HepG2 (cell line): ENCODE results near the gene RARA. TPM values are rescaled to one million over a fixed set of nuclear protein-coding genes. Genes with fewer than 3 reads are reported as not detected.
A peak's percentile ranks its signal among the peaks of the same experiment; 100 is the strongest.

ENCODE experiments used
- GLI4 ChIP-seq: sonication (generic); formaldehyde crosslinking; IDR thresholded peaks from 2 replicates; pipeline ENCODE4 v1.5.1; 2020; ENCODE audit warnings: missing genetic modification reagents, mild to moderate bottlenecking, moderate library complexity, borderline replicate concordance
- HIVEP1 ChIP-seq: sonication (generic); formaldehyde crosslinking; IDR thresholded peaks from 2 replicates; pipeline ENCODE4 v1.4.0; 2020; ENCODE audit warnings: mild to moderate bottlenecking, missing genetic modification reagents
- KLF16 ChIP-seq, 2 experiments: sonication (generic) in 1 of 2; formaldehyde crosslinking in 1 of 2; IDR thresholded peaks; 2 replicates each; pipeline versions ENCODE4 v1.6.1 to v1.8.0; 2016 to 2023; ENCODE audit warnings: missing genetic modification reagents in 2 of 2, missing compliant biosample characterization in 1 of 2
- SOX13 ChIP-seq, 3 experiments: fragments of 450-650 bp in 1 of 3; sonication (generic) in 1 of 3; formaldehyde crosslinking in 1 of 3; IDR thresholded peaks in 2 of 3; conservative IDR thresholded peaks in 1 of 3; 2 replicates each; pipeline versions ENCODE4 v1.5.0 to v1.6.1; 2016 to 2020; ENCODE audit warnings: antibody characterized with exemption in 1 of 3, mild to moderate bottlenecking in 1 of 3, missing compliant biosample characterization in 1 of 3, missing genetic modification reagents in 1 of 3, moderate library complexity in 1 of 3
- TBX2 ChIP-seq: sonication (generic); formaldehyde crosslinking; IDR thresholded peaks from 2 replicates; pipeline ENCODE4 v1.5.0; 2020; ENCODE audit warnings: missing genetic modification reagents, mild to moderate bottlenecking, borderline replicate concordance
- ZNF432 ChIP-seq: sonication (generic); formaldehyde crosslinking; IDR thresholded peaks from 2 replicates; pipeline ENCODE4 v1.5.0; 2020; ENCODE audit warnings: missing genetic modification reagents, mild to moderate bottlenecking, borderline replicate concordance
- ZNF546 ChIP-seq: sonication (generic); formaldehyde crosslinking; conservative IDR thresholded peaks from 2 replicates; pipeline ENCODE4 v1.8.1; 2023; ENCODE audit warnings: mild to moderate bottlenecking, missing genetic modification reagents
- ZSCAN20 ChIP-seq: sonication (generic); formaldehyde crosslinking; IDR thresholded peaks from 2 replicates; pipeline ENCODE4 v1.4.0; 2020; ENCODE audit warnings: missing genetic modification reagents, mild to moderate bottlenecking, borderline replicate concordance
- polyA plus RNA-seq, 8 experiments: library from polyadenylated mRNA; depleted of rRNA in 3 of 8; stranded (reverse) in 7 of 8; unstranded in 1 of 8; fragments of >200 nt; fragmentation: Illumina TruSeq in 4 of 8; extraction: Trizol in 4 of 8; gene quantifications; 2 replicates each; pipeline versions ENCODE4 v1.2.1 to v1.2.3, GENCODE V29; 2011 to 2016; ENCODE audit warnings: low read depth in 4 of 8, missing spikeins in 1 of 8, mixed read lengths in 1 of 8; ENCODE audit not compliant: insufficient read depth in 1 of 8
- total RNA-seq, 5 experiments: library from RNA; depleted of rRNA; stranded (reverse); fragments of >200 nt; fragmentation: Illumina TruSeq; extraction: Trizol; gene quantifications; 2 replicates each; pipeline ENCODE4 v1.2.3, GENCODE V29; 2016; ENCODE audit warnings: low read depth in 1 of 5
- TF ChIP-seq, protein P1 (sequence below): sonication (generic); formaldehyde crosslinking; IDR thresholded peaks from 2 replicates; pipeline ENCODE4 v1.4.0; 2020; ENCODE audit warnings: missing genetic modification reagents
- TF ChIP-seq, protein P2 (sequence below): sonication (generic); formaldehyde crosslinking; IDR thresholded peaks from 2 replicates; pipeline ENCODE4 v1.4.0; 2020; ENCODE audit warnings: missing genetic modification reagents, mild to moderate bottlenecking, borderline replicate concordance
- TF ChIP-seq, protein P3 (sequence below): sonication (generic); formaldehyde crosslinking; IDR thresholded peaks from 2 replicates; pipeline ENCODE4 v1.5.0; 2020; ENCODE audit warnings: mild to moderate bottlenecking, missing genetic modification reagents, moderate library complexity
- TF ChIP-seq, protein P4 (sequence below): sonication (generic); formaldehyde crosslinking; IDR thresholded peaks from 2 replicates; pipeline ENCODE4 v1.4.0; 2020; ENCODE audit warnings: mild to moderate bottlenecking, missing genetic modification reagents
- TF ChIP-seq, protein P5 (sequence below): fragments of 450-650 bp; IDR thresholded peaks from 2 replicates; pipeline ENCODE4 v1.6.1; 2017; ENCODE audit warnings: mild to moderate bottlenecking
- TF ChIP-seq, protein P6 (sequence below): sonication (generic); formaldehyde crosslinking; IDR thresholded peaks from 2 replicates; pipeline ENCODE4 v1.8.0; 2022; ENCODE audit warnings: mild to moderate bottlenecking, missing genetic modification reagents

Gene RARA
- total and polyA plus RNA-seq, 2 of the 13 experiments (the other 11 are each of a cell fraction or from before 2014, with no cell fraction given) = 6.4 to 8.6 TPM

DNA sequence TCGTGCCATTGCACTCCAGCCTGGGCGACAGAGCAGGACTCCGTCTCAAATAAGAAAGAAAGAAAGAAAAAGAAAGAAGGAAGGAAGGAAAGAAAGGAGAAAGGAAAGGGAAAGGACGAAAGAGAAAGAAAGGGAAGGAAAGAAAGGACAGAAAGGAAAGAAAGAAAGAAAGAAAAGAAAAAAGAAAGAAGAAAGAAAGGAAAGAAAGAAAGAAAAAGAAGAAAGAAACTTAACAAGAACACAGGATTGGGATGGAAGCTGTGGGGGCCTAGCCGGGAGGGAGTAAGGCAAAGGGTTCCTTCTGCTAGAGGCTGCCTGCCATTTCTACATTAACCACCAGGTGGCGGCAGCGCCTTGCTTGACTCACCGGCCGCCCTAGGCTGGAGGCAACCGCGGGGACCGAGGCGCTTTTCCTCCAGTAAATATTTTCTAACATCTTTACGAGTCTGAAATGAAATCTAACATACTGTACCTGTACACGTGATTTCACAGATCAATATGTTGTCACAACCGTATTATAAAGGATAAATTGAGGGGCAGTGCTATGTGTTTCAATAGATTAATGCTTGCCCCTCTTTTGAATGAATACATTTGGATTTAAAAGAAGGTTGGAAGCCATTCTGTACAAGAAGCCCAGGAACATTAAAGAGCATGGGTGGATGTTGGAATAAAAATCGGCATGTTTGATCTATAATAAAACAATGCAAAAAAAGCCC is 49.5 kb downstream of the RARA start (continued):
- TF ChIP-seq, protein P1, sequence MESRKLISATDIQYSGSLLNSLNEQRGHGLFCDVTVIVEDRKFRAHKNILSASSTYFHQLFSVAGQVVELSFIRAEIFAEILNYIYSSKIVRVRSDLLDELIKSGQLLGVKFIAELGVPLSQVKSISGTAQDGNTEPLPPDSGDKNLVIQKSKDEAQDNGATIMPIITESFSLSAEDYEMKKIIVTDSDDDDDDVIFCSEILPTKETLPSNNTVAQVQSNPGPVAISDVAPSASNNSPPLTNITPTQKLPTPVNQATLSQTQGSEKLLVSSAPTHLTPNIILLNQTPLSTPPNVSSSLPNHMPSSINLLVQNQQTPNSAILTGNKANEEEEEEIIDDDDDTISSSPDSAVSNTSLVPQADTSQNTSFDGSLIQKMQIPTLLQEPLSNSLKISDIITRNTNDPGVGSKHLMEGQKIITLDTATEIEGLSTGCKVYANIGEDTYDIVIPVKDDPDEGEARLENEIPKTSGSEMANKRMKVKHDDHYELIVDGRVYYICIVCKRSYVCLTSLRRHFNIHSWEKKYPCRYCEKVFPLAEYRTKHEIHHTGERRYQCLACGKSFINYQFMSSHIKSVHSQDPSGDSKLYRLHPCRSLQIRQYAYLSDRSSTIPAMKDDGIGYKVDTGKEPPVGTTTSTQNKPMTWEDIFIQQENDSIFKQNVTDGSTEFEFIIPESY (CRISPR knock-in tag) = peak; percentile 65
- TF ChIP-seq SOX13 (IDR thresholded peaks at IDR 0.05) (no peak), SOX13 (CRISPR knock-in tag; conservative IDR thresholded peaks at IDR 0.05 in 1 of 2, IDR thresholded peaks at IDR 0.05 in 1 of 2) (peak in 1 of 2 experiments; percentile 29; a peak in 1 of 4 replicates), TBX2 (peak; percentile 50; the same call in 1 of the 2 replicates), ZNF432 (CRISPR knock-in tag) (no peak), HIVEP1 (CRISPR knock-in tag) (no peak), ZNF546 (no peak), GLI4 (CRISPR knock-in tag) (no peak), KLF16 (CRISPR knock-in tag; IDR thresholded peaks at IDR 0.05) (0 out of 4 replicates have a peak, but pooled peaks of 1 of the 2 experiments have one; percentile 54), ZSCAN20 (CRISPR knock-in tag) (0 out of 2 replicates have a peak, but pooled peaks have one; percentile 29)
- TF ChIP-seq, protein P2, sequence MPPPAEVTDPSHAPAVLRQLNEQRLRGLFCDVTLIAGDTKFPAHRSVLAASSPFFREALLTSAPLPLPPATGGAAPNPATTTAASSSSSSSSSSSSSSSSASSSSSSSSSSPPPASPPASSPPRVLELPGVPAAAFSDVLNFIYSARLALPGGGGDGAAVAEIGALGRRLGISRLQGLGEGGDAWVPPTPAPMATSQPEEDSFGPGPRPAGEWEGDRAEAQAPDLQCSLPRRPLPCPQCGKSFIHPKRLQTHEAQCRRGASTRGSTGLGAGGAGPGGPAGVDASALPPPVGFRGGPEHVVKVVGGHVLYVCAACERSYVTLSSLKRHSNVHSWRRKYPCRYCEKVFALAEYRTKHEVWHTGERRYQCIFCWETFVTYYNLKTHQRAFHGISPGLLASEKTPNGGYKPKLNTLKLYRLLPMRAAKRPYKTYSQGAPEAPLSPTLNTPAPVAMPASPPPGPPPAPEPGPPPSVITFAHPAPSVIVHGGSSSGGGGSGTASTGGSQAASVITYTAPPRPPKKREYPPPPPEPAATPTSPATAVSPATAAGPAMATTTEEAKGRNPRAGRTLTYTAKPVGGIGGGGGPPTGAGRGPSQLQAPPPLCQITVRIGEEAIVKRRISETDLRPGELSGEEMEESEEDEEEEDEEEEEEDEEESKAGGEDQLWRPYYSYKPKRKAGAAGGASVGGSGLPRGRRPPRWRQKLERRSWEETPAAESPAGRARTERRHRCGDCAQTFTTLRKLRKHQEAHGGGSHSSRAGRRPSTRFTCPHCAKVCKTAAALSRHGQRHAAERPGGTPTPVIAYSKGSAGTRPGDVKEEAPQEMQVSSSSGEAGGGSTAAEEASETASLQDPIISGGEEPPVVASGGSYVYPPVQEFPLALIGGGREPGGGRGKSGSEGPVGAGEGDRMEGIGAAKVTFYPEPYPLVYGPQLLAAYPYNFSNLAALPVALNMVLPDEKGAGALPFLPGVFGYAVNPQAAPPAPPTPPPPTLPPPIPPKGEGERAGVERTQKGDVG (CRISPR knock-in tag) = 0 out of 2 replicates have a peak, but pooled peaks have one; percentile 13
- TF ChIP-seq, protein P3, sequence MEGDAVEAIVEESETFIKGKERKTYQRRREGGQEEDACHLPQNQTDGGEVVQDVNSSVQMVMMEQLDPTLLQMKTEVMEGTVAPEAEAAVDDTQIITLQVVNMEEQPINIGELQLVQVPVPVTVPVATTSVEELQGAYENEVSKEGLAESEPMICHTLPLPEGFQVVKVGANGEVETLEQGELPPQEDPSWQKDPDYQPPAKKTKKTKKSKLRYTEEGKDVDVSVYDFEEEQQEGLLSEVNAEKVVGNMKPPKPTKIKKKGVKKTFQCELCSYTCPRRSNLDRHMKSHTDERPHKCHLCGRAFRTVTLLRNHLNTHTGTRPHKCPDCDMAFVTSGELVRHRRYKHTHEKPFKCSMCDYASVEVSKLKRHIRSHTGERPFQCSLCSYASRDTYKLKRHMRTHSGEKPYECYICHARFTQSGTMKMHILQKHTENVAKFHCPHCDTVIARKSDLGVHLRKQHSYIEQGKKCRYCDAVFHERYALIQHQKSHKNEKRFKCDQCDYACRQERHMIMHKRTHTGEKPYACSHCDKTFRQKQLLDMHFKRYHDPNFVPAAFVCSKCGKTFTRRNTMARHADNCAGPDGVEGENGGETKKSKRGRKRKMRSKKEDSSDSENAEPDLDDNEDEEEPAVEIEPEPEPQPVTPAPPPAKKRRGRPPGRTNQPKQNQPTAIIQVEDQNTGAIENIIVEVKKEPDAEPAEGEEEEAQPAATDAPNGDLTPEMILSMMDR = peak; percentile 96
- TF ChIP-seq, protein P4, sequence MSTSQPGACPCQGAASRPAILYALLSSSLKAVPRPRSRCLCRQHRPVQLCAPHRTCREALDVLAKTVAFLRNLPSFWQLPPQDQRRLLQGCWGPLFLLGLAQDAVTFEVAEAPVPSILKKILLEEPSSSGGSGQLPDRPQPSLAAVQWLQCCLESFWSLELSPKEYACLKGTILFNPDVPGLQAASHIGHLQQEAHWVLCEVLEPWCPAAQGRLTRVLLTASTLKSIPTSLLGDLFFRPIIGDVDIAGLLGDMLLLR (CRISPR knock-in tag) = no peak
- TF ChIP-seq, protein P5, sequence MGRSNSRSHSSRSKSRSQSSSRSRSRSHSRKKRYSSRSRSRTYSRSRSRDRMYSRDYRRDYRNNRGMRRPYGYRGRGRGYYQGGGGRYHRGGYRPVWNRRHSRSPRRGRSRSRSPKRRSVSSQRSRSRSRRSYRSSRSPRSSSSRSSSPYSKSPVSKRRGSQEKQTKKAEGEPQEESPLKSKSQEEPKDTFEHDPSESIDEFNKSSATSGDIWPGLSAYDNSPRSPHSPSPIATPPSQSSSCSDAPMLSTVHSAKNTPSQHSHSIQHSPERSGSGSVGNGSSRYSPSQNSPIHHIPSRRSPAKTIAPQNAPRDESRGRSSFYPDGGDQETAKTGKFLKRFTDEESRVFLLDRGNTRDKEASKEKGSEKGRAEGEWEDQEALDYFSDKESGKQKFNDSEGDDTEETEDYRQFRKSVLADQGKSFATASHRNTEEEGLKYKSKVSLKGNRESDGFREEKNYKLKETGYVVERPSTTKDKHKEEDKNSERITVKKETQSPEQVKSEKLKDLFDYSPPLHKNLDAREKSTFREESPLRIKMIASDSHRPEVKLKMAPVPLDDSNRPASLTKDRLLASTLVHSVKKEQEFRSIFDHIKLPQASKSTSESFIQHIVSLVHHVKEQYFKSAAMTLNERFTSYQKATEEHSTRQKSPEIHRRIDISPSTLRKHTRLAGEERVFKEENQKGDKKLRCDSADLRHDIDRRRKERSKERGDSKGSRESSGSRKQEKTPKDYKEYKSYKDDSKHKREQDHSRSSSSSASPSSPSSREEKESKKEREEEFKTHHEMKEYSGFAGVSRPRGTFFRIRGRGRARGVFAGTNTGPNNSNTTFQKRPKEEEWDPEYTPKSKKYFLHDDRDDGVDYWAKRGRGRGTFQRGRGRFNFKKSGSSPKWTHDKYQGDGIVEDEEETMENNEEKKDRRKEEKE = no peak
- TF ChIP-seq, protein P6, sequence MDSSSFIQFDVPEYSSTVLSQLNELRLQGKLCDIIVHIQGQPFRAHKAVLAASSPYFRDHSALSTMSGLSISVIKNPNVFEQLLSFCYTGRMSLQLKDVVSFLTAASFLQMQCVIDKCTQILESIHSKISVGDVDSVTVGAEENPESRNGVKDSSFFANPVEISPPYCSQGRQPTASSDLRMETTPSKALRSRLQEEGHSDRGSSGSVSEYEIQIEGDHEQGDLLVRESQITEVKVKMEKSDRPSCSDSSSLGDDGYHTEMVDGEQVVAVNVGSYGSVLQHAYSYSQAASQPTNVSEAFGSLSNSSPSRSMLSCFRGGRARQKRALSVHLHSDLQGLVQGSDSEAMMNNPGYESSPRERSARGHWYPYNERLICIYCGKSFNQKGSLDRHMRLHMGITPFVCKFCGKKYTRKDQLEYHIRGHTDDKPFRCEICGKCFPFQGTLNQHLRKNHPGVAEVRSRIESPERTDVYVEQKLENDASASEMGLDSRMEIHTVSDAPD (CRISPR knock-in tag) = no peak
